Activated naive CD4-positive, alpha-beta T cell treated with anti-CD3 and anti-CD28 coated beads, Interleukin-2, amount 50 U/mL, for 16 hours (primary cell): ENCODE results near the gene RITA1.
A peak's percentile ranks its signal among the peaks of the same experiment; 100 is the strongest.
"Not testable (repeated sequence)": the region's sequence is repeated elsewhere in the genome, so short reads cannot be mapped to it uniquely, and the experiment has no call there.

Experiments
- DNase-seq: peaks from one replicate; pipeline ENCODE4 v3.0.0-alpha.2; 2020

Gene RITA1

GRCh38 chr12:113204804-113205203 is 19.3 kb downstream of the RITA1 start:
- no peak for DNase-seq

- DNase-seq = not testable (repeated sequence)
Measured at GRCh38 chr12:113206802-113207201, 21.3 kb downstream of the RITA1 start.

GRCh38 chr12:113207613-113208040 is 22.1 kb downstream of the RITA1 start:
- DNase-seq = no peak

- DNase-seq = no peak
Measured at GRCh38 chr12:113208041-113208934, 22.8 kb downstream of the RITA1 start.

GRCh38 chr12:113211160-113211559 is 25.6 kb downstream of the RITA1 start:
- no peak for DNase-seq

- DNase-seq = no peak
Measured at GRCh38 chr12:113214895-113215400, 29.4 kb downstream of the RITA1 start.

- DNase-seq = no peak
Measured at GRCh38 chr12:113216027-113216426, 30.5 kb downstream of the RITA1 start.

- no peak for DNase-seq
Measured at GRCh38 chr12:113220593-113221180, 35.2 kb downstream of the RITA1 start.

GRCh38 chr12:113221181-113221996 is 35.9 kb downstream of the RITA1 start, which contains the start of gene TPCN1:
TPCN1 (plus strand) TSS chr12:113221464; CDS start chr12:113226853, 5,389 bp downstream.
- DNase-seq = peak; percentile 99

GRCh38 chr12:113221997-113222729 is 36.6 kb downstream of the RITA1 start:
- DNase-seq = no peak

- no peak for DNase-seq
Measured at GRCh38 chr12:113222730-113223531, 37.4 kb downstream of the RITA1 start.

- no peak for DNase-seq
Measured at GRCh38 chr12:113224955-113225354, 39.4 kb downstream of the RITA1 start.

GRCh38 chr12:113226696-113227568 is 41.4 kb downstream of the RITA1 start:
- DNase-seq = no peak

GRCh38 chr12:113227686-113228391 is 42.3 kb downstream of the RITA1 start:
- DNase-seq = no peak

- no peak for DNase-seq
Measured at GRCh38 chr12:113228394-113229028, 43.0 kb downstream of the RITA1 start.

GRCh38 chr12:113230315-113231234 is 45.1 kb downstream of the RITA1 start:
- no peak for DNase-seq

- no peak for DNase-seq
Measured at GRCh38 chr12:113231235-113232088, 45.9 kb downstream of the RITA1 start.
